OCI-M1 (cell line): Measurements from ENCODE around the gene DNAJC12.
"Not testable (repeated sequence)": the region's sequence is repeated elsewhere in the genome, so short reads cannot be mapped to it uniquely, and the experiment has no call there.

Source experiments
- DNase-seq: peaks from one replicate; lab custom pipeline; 2025; lab: John Stamatoyannopoulos, UW

The DNAJC12 gene

GRCh38 chr10:67837541-67838314 is at the start of gene DNAJC12:
Gene DNAJC12 (minus strand): TSS chr10:67838188. CDS start chr10:67838011, 177 bp downstream.
- peak; percentile 97 for DNase-seq

GRCh38 chr10:67884842-67885670 is 47.1 kb upstream of the DNAJC12 start:
- peak; percentile 86 for DNase-seq

- peak; percentile 99 for DNase-seq
Observed at GRCh38 chr10:67884313-67884841, 46.4 kb upstream of the DNAJC12 start, which contains the start of gene SIRT1. Gene SIRT1 (plus strand): TSS chr10:67884656. CDS start chr10:67884722, 66 bp downstream.

- no peak for DNase-seq
Observed at GRCh38 chr10:67883710-67884312, 45.8 kb upstream of the DNAJC12 start.

- no peak for DNase-seq
Observed at GRCh38 chr10:67878133-67878532, 40.1 kb upstream of the DNAJC12 start.

- not testable (repeated sequence) for DNase-seq
Observed at GRCh38 chr10:67877421-67877820, 39.4 kb upstream of the DNAJC12 start.

GRCh38 chr10:67875340-67876238 is 37.6 kb upstream of the DNAJC12 start:
- no peak for DNase-seq

- DNase-seq: no peak
Observed at GRCh38 chr10:67869996-67870395, 32.0 kb upstream of the DNAJC12 start.

- no peak for DNase-seq
Observed at GRCh38 chr10:67868132-67868531, 30.1 kb upstream of the DNAJC12 start.

GRCh38 chr10:67864607-67865371 is 26.8 kb upstream of the DNAJC12 start:
- DNase-seq: peak; percentile 23

- no peak for DNase-seq
Observed at GRCh38 chr10:67863094-67863493, 25.1 kb upstream of the DNAJC12 start.

- DNase-seq: peak; percentile 33
Observed at GRCh38 chr10:67861750-67862432, 23.9 kb upstream of the DNAJC12 start.

- DNase-seq: no peak
Observed at GRCh38 chr10:67858971-67859370, 21.0 kb upstream of the DNAJC12 start.

- peak; percentile 89 for DNase-seq
Observed at GRCh38 chr10:67853512-67853911, 15.5 kb upstream of the DNAJC12 start.

- DNase-seq: peak; percentile 28
Observed at GRCh38 chr10:67852761-67853160, 14.8 kb upstream of the DNAJC12 start.

GRCh38 chr10:67851186-67851585 is 13.2 kb upstream of the DNAJC12 start:
- DNase-seq: no peak

GRCh38 chr10:67849331-67850011 is 11.5 kb upstream of the DNAJC12 start:
- DNase-seq: peak; percentile 98

GRCh38 chr10:67843284-67843683 is 5.3 kb upstream of the DNAJC12 start:
- DNase-seq: no peak

GRCh38 chr10:67841737-67842136 is 3.7 kb upstream of the DNAJC12 start:
- DNase-seq: no peak
